ENCODE data around the gene STK11IP.

STK11IP gene

DNA sequence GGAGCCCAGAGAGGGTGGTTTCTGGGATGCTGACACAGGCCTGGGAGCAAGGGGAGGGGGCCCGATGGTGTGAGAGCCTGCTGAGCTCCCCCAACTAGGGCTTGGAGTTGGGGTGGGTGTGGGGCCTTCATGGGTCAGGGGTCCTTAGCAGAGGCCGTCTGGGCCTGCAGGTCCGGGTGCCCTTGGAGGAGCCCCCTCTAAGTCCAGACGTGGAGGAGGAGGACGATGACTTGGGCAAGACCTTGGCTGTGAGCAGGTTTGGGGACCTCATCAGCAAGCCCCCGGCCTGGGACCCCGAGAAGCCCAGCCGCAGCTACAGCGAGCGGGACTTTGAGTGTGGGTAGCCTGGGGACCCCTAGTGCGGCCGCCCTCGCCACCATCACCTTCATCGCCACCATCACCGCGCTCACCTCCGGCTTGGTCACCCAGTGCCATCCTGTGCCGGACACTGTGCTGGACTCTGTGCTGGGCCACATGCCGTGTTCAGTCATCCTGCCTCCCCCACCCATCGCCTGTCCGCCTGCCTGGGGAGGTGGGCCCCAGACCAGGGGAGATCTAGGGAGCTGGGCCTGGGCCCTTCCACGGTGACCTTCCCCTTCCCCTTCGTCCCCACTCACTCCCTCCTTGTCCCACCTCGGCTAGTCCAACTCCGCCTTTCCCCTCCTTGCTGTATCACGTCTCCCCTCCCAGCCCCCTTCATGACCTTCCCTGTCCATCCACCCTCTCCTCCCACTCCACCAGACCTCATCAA, 30.8 kb downstream of the STK11IP start:
- Mint-ChIP-seq H3K9me3 (no peaks in the 10 kb centered on the region), H3K27ac (no peak overlapping the region), H3K4me3 (peak overlapping the region; percentile 63), H3K4me1 (peaks cover 8% of the 10 kb centered on the region), H3K36me3 (no peaks in the 10 kb centered on the region), H3K27me3 (peaks cover 33% of the 10 kb centered on the region)
- ATAC-seq (ENCODE audit: low read depth) (no peak), DNase-seq (ENCODE audit: low spot score in 2 of 2) (no peak)

DNA sequence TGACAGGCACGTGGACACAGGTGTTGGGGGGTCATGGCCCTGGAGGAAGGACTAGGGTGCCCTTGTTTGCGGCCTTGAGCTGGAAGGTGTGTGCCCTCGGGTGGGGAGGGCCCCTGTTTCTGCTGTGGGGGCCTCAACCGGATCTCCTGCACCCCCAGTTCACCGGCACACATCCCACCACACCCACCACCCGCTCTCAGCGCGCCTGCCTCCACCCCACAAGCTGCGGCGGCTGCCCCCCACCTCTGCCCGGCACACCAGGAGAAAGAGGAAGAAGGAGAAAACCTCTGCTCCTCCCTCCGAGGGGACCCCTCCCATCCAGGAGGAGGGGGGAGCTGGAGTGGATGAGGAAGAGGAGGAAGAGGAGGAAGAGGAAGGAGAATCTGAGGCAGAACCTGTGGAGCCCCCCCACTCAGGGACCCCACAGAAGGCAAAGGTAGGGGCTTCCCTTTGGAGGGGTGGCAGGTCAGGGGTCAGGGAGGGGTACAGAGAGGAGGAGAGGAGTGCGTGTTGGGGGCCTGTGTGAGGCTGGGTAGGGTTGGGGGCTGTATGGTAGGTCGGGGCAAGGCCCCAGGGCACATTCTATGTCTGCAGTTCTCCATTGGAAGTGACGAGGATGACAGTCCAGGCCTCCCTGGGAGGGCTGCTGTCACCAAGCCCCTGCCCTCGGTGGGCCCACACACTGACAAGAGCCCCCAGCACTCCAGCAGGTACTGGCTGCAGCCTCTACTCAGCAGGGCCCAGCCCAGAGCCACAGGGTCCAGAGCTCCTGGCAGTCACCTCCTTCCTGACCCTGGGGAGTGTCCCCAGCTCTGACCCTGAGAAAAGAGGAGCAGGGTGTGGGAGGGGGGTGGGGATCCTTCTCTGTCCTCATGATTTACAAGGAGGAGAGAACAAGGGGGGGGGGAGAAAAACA, 31.6 kb downstream of the STK11IP start:
- ATAC-seq (ENCODE audit: low read depth) = no peak
- no peaks in the 10 kb centered on the region for H3K36me3 Mint-ChIP-seq
- H3K9me3 Mint-ChIP-seq = no peaks in the 10 kb centered on the region
- peak overlapping the region; percentile 63 for H3K4me3 Mint-ChIP-seq
- H3K4me1 Mint-ChIP-seq = peaks cover 8% of the 10 kb centered on the region
- DNase-seq (ENCODE audit: low spot score in 2 of 2) = no peak
- peaks cover 36% of the 10 kb centered on the region for H3K27me3 Mint-ChIP-seq
- H3K27ac Mint-ChIP-seq = no peak overlapping the region

DNA sequence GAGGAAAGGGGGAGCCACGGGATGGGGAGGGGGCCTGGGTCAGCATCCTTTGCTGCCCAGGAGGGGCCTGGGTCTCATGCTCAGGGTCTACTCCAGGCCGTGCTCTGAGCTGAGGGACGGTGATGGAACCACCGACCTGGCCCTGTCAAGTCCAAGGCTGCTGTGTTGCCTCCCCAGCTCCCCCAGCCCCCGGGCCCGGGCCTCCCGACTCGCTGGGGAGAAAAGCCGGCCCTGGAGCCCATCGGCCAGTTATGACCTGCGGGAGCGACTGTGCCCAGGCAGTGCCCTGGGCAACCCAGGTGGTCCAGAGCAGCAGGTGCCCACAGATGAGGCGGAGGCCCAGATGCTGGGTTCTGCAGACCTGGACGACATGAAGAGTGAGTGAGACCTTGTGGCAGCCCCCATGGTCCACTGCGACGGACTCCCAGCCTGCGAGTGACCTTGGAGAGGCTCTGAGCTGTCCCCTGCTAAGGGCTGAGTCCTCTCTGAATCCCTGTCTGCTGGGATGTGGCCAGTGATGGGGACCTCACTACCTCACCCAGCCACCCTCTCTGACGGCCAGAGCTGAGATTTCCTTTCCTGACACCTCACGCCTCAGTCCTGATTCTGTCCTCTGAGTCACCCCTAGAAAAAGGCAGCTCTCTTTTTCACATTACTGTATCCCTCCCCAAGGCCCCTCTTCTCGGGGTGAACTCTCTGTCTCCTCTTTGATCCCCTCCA, 32.5 kb downstream of the STK11IP start:
- Mint-ChIP-seq H3K4me1 (peaks cover 8% of the 10 kb centered on the region), H3K27me3 (peaks cover 36% of the 10 kb centered on the region), H3K4me3 (no peak overlapping the region), H3K9me3 (no peaks in the 10 kb centered on the region), H3K27ac (no peak overlapping the region), H3K36me3 (no peaks in the 10 kb centered on the region)
- ATAC-seq (ENCODE audit: low read depth) (no peak), DNase-seq (ENCODE audit: low spot score in 2 of 2) (no peak)

DNA sequence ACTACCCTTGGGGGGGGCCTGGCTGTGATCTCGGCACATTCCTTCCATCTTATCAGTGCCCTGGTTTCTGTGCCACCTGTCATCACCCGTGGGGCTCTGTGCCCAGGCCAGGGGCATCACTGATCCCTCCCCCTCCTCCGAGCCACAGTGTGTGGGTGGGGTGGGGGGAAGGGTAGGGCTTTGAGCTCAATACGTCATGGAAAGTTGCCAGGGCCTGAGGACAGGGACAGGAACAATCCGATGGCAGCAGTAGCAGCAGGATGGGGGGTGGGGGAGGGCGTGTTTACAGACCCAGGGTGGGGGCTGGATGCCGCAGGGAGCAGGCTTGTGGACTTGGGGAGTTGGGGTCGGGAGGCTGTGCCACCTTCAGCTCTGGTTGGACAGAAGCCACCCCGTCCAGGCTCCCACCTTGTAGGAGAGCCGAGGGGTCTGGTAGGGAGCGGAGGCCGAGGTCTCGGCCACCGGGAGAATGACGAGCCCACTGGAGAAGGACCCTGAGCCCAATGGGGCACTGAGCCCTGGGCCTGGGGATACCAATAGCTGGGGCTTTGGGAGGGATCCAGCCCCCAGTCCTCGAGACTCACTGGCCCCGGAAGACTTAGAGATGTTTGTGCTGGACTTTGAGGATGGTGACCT, 33.2 kb downstream of the STK11IP start:
- DNase-seq (ENCODE audit: low spot score in 2 of 2) (no peak), ATAC-seq (ENCODE audit: low read depth) (no peak)
- H3K27ac Mint-ChIP-seq = no peak overlapping the region
- peaks cover 8% of the 10 kb centered on the region for H3K4me1 Mint-ChIP-seq
- H3K9me3 Mint-ChIP-seq = no peaks in the 10 kb centered on the region
- no peaks in the 10 kb centered on the region for H3K36me3 Mint-ChIP-seq
- no peak overlapping the region for H3K4me3 Mint-ChIP-seq
- peaks cover 36% of the 10 kb centered on the region for H3K27me3 Mint-ChIP-seq

DNA sequence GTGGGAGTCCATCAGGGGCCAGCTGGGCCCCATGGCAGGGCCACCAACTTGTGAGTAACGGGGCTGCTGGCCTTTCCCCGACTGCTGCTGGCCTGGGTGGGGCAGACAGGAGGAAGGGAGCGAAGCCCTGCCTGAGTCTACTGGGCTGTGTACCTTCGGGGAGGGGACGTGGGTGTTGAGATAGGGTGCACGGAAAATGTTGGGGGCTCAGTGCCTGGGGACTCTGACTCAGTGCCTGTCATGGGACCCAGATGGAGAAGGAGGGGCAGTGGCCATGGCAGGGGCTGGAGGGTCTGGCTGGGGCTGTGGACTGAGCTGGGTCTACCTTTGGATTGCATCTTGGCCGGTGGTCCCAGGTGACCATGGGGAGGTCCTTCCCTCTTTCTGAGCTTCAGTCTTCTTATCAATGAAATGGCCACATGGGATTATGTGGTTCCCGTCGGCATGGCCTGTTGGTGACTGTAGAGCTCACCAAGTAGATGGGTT, 33.8 kb downstream of the STK11IP start:
- no peaks in the 10 kb centered on the region for H3K36me3 Mint-ChIP-seq
- no peak for ATAC-seq (ENCODE audit: low read depth)
- peaks cover 35% of the 10 kb centered on the region for H3K27me3 Mint-ChIP-seq
- DNase-seq (ENCODE audit: low spot score in 2 of 2) = no peak
- H3K4me3 Mint-ChIP-seq = no peak overlapping the region
- no peak overlapping the region for H3K27ac Mint-ChIP-seq
- H3K4me1 Mint-ChIP-seq = peaks cover 8% of the 10 kb centered on the region
- no peaks in the 10 kb centered on the region for H3K9me3 Mint-ChIP-seq

DNA sequence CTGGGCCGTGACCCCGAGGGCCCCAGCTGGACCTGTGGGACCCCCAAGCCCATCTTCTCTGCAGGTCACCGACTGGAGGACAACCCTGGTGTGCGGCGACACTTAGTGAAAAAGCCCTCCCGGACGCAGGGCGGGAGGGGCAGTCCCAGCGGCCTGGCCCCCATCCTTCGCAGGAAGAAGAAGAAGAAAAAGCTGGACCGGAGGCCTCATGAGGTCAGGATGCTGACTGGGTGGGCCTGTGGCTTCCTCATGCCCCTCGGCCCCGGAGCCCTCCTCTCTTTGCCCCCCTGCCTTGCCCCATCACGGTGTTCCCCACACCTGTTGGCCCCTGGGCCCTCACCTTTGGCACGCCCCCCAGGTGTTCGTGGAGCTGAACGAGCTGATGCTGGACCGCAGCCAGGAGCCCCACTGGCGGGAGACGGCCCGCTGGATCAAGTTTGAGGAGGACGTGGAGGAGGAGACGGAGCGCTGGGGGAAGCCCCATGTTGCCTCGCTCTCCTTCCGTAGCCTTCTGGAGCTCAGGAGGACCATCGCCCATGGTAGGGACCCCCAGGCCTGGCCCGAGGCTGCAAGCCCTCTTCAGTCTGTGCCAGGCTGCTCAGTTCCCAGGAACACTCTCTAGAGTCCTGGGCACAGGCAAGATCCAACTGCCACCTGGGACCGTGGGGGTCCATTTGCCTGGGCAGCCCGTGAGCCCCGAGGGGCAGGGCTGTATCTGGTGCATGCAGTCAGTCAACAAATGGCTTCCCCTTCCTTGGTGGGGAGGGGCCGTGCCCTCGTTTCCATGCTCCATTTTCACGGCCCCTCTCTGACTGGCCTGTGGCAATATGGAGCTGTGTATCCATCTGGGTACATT, 34.5 kb downstream of the STK11IP start:
- Mint-ChIP-seq H3K4me3 (no peak overlapping the region), H3K9me3 (no peaks in the 10 kb centered on the region), H3K27ac (no peak overlapping the region), H3K27me3 (peaks cover 33% of the 10 kb centered on the region), H3K4me1 (peaks cover 9% of the 10 kb centered on the region), H3K36me3 (no peaks in the 10 kb centered on the region)
- DNase-seq (ENCODE audit: low spot score in 2 of 2) (no peak), ATAC-seq (ENCODE audit: low read depth) (no peak)

DNA sequence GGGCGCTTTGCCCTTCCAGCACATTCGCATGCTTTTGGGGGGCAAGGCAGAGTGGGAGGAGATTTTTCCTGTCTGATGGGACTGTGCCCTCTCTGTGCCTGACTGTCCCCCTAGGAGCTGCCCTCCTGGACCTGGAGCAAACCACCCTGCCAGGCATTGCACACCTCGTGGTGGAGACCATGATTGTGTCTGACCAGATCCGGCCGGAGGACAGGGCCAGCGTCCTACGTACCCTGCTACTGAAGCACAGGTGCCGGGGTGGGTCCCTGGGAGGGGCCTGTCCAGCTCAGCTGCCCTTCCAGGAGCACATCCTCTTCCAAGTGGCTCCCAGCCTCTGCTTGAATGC, 35.1 kb downstream of the STK11IP start:
- Mint-ChIP-seq H3K27me3 (peaks cover 34% of the 10 kb centered on the region), H3K9me3 (no peaks in the 10 kb centered on the region), H3K4me3 (no peak overlapping the region), H3K36me3 (no peaks in the 10 kb centered on the region), H3K4me1 (peaks cover 11% of the 10 kb centered on the region), H3K27ac (no peak overlapping the region)
- no peak for DNase-seq (ENCODE audit: low spot score in 2 of 2)
- ATAC-seq (ENCODE audit: low read depth) = no peak

DNA sequence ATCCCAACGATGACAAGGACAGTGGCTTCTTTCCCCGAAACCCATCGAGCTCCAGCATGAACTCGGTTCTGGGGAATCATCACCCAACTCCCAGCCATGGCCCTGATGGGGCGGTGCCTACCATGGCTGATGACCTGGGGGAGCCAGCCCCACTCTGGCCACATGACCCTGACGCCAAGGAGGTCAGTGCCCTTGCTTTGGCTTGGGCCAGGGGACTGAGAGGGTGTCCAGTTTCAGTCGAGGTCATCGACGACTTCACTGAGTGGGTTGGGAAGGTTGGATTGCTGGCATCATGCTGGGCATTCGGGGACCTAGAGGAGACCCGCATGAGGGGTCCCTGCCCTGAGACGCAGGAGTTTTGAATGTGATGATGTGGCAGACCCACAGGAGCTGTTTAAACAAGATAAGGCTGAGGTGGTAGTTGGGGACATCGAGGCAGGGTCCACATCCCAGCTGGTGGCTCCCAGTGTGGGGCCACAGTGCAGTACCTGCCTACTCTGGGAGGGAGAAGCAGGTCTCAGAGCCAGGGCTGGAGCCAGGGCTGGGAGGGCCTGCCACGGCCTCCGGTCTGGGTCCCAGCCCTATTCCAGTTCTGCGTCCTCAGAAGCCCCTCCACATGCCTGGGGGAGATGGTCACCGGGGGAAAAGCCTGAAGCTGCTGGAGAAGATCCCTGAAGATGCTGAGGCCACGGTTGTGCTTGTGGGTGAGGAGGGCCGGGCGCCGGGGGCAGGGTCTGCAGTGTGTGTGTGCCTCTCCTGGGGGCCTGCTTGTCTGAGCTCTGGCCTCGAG, 35.8 kb downstream of the STK11IP start:
- H3K9me3 Mint-ChIP-seq = no peaks in the 10 kb centered on the region
- H3K27me3 Mint-ChIP-seq = peaks cover 34% of the 10 kb centered on the region
- no peak for ATAC-seq (ENCODE audit: low read depth)
- H3K4me3 Mint-ChIP-seq = no peak overlapping the region
- H3K4me1 Mint-ChIP-seq = peaks cover 10% of the 10 kb centered on the region
- H3K27ac Mint-ChIP-seq = no peak overlapping the region
- no peaks in the 10 kb centered on the region for H3K36me3 Mint-ChIP-seq
- DNase-seq (ENCODE audit: low spot score in 2 of 2) = no peak

DNA sequence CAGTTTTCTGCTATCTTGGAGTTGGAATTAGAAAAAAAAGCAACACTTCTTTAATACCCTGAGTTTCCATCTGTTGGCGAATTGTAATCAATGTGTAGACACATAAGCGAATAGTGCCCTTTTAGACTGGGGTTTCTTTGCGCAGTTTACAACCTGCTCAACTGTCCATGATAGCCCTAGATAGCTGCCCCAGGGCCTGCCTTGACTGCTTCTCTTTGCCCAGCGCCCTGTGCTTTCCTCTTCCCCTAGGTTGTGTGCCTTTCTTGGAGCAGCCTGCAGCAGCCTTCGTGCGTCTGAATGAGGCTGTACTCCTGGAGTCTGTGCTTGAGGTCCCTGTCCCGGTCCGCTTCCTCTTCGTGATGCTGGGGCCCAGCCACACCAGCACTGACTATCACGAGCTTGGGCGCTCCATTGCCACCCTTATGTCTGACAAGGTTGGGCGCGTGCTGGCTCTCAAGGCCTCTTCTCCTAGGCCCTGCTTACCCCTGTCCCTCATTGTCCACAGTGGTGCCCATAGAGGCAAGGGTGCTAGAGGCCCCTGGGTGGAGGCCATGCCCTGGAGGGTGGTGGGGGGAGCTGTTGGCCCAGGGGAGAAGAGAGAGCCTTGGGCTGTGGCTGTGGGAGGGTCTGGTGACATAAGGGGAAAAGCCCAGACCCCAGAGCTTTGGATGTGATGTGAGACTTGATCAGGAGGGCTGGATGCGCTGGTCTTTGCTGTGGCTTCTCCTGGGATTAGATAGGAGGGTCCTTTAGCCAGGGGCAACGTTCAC, 36.7 kb downstream of the STK11IP start:
- H3K4me3 Mint-ChIP-seq = no peak overlapping the region
- ATAC-seq (ENCODE audit: low read depth) (no peak), DNase-seq (ENCODE audit: low spot score in 2 of 2) (no peak)
- peaks cover 3% of the 10 kb centered on the region for H3K4me1 Mint-ChIP-seq
- H3K9me3 Mint-ChIP-seq = no peaks in the 10 kb centered on the region
- H3K27ac Mint-ChIP-seq = no peak overlapping the region
- peaks cover 30% of the 10 kb centered on the region for H3K27me3 Mint-ChIP-seq
- no peaks in the 10 kb centered on the region for H3K36me3 Mint-ChIP-seq

DNA sequence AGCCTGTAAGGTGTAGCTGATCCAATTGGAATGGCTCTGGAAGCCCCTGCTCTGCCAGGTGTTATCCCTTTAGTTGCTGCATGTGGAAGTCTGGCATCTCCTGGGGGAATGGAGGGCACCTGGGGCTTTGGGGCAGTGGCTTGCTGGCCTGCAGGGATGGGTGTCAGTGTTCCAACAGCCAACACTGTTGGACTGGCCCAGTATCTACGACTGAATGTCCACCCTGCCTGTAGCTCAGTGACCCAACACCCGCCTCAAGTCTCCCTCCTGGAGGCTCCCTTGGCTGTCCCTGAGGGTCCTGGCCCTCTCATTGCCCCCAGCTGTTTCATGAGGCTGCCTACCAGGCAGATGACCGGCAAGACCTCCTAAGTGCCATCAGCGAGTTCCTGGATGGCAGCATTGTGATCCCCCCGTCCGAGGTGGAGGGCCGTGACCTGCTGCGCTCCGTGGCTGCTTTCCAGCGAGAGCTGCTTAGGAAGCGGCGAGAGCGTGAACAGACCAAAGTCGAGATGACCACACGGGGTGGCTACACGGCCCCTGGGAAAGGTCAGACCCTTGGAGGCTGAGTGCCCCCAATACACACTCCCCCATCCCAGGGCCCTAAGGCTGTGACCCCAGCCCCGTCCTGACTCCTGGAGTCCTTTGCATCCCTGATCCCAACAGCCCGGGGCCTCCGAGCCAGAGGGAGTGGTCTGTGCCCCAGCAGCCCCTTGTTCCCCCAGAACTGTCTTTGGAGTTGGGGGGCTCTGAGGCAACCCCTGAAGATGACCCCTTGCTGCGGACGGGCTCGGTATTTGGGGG, 37.5 kb downstream of the STK11IP start:
- no peaks in the 10 kb centered on the region for H3K9me3 Mint-ChIP-seq
- H3K27ac Mint-ChIP-seq = no peak overlapping the region
- H3K36me3 Mint-ChIP-seq = no peaks in the 10 kb centered on the region
- H3K27me3 Mint-ChIP-seq = peaks cover 29% of the 10 kb centered on the region
- DNase-seq (ENCODE audit: low spot score in 2 of 2) = no peak
- ATAC-seq (ENCODE audit: low read depth) = no peak
- no peak overlapping the region for H3K4me3 Mint-ChIP-seq
- H3K4me1 Mint-ChIP-seq = peaks cover 5% of the 10 kb centered on the region

DNA sequence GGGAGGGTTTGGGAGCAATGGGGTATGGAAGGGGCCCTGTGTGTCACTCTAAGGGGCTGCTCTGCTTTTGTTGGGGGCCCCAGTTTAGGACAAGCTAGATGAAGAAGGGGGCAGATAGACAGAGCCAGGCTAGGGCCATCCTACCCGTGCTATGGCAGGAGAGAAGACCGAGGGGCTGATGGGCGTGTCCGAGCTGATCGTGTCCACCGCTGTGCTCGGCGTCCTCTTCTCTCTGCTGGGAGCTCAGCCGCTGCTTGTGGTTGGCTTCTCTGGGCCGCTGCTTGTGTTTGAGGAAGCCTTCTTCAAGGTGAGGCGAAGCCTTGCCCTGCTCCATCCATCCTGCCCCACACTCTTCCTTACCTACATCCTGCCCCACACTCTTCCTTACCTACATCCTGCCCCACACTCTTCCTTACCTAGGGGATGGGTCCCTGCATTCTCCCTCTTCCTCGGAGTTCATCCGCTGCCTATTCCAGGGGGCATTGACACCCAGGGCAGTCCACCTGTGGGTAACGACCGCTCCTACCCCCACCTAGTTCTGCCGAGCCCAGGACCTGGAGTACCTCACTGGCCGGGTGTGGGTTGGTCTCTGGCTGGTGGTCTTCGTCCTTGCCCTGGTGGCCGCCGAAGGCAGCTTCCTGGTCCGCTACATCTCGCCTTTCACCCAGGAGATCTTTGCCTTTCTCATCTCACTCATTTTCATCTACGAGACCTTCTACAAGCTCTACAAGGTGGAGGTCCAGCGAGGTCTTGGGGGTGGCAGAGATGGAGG, 38.7 kb downstream of the STK11IP start:
- ATAC-seq (ENCODE audit: low read depth) = no peak
- peaks cover 5% of the 10 kb centered on the region for H3K4me1 Mint-ChIP-seq
- H3K27ac Mint-ChIP-seq = no peak overlapping the region
- H3K27me3 Mint-ChIP-seq = peaks cover 26% of the 10 kb centered on the region
- H3K36me3 Mint-ChIP-seq = no peaks in the 10 kb centered on the region
- no peak overlapping the region for H3K4me3 Mint-ChIP-seq
- DNase-seq (ENCODE audit: low spot score in 2 of 2) = no peak
- no peaks in the 10 kb centered on the region for H3K9me3 Mint-ChIP-seq
